IMR-90 (cell line): ENCODE results near the gene GNG7.
"Not testable (repeated sequence)": the region's sequence is repeated elsewhere in the genome, so short reads cannot be mapped to it uniquely, and the experiment has no call there.

ENCODE experiments used
- CEBPB ChIP-seq: IDR thresholded peaks from 2 replicates; pipeline ENCODE4 v1.6.1; 2012; ENCODE audit warnings: low read depth, low read length, improper control_type of control experiment
- CTCF ChIP-seq: conservative IDR thresholded peaks from 2 replicates; pipeline ENCODE4 v1.5.1; 2012; ENCODE audit warnings: mild to moderate bottlenecking, low read depth, low read length, improper control_type of control experiment
- MXI1 ChIP-seq: IDR thresholded peaks from 2 replicates; pipeline ENCODE4 v1.6.1; 2012; ENCODE audit warnings: low read depth, mild to moderate bottlenecking, low read length, moderate library complexity, borderline replicate concordance
- NFE2L2 ChIP-seq: fragments of 150-350 bp; IDR thresholded peaks from 2 replicates; pipeline ENCODE4 v1.6.1; 2016; ENCODE audit warnings: low read depth, mild to moderate bottlenecking, low read length
- POLR2A ChIP-seq: IDR thresholded peaks from 2 replicates; pipeline ENCODE4 v1.6.1; 2012; ENCODE audit warnings: mild to moderate bottlenecking, low read depth, low read length
- RAD21 ChIP-seq: IDR thresholded peaks from 2 replicates; pipeline ENCODE4 v1.6.1; 2012; ENCODE audit warnings: low read length, improper control_type of control experiment
- SMC3 ChIP-seq: fragments of 150-350 bp; IDR thresholded peaks from 2 replicates; pipeline ENCODE4 v1.6.1; 2016; ENCODE audit warnings: low read depth, mild to moderate bottlenecking, antibody characterized with exemption, low read length, moderate library complexity
- USF2 ChIP-seq: fragments of 150-350 bp; IDR thresholded peaks from 2 replicates; pipeline ENCODE4 v1.6.1; 2017; ENCODE audit warnings: mild to moderate bottlenecking, antibody characterized with exemption, low read length, low read depth

GRCh38 chr19:2545416-2546127 lies 156.9 kb downstream of the GNG7 start:
- not testable (repeated sequence) for TF ChIP-seq CTCF, NFE2L2, POLR2A, SMC3, MXI1, CEBPB, USF2, RAD21
